Stimulated activated CD8-positive, alpha-beta memory T cell treated with anti-CD3 and anti-CD28 coated beads, Interleukin-7, amount 100 ng/mL, for 4 hours (primary cell): ENCODE results near the gene RET.

Experiments
- DNase-seq, 2 donors: peaks; one replicate each; pipeline ENCODE4 v3.0.0-alpha.2; 2020; ENCODE audit warnings: low read depth in 2 of 2

The RET gene

DNA sequence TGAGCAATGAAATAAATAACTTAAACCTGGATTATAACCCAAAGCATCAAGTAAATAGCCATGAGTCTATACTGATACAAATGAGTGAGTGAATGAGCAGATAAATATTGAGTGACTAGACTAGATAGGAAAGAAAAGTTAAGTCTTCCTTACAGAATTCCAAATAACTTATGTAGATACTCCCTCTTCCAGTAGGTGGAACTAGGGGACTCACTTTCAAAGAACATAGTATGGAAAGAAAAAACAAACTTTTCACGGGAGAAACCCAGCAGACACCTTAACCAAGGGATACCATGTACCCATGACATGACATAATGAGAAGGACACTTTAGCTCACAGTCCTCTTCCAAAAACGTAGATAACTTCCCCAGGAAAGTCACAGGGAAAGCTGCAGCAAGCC is 93.6 kb downstream of the RET start:
- no peak for DNase-seq

DNA sequence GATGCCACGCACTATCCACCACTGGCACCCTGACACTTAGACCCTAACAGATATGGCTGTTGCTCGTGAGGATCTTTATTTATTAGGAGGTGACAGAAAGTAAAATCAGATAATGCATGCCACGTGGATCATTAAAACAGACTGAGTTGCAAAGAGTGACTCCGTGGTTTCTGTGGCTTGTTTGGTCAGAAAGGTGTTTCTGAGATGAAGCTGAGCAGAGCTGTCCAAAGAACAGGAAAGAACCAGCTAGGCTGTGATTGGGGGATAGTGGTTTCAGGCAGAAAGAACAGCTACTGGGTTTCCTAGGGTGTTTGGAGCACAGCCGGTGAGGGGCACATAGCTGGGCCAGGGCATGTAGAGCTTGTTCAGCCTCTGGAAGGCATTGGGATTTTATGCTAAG is 95.8 kb downstream of the RET start:
- DNase-seq = no peak

DNA sequence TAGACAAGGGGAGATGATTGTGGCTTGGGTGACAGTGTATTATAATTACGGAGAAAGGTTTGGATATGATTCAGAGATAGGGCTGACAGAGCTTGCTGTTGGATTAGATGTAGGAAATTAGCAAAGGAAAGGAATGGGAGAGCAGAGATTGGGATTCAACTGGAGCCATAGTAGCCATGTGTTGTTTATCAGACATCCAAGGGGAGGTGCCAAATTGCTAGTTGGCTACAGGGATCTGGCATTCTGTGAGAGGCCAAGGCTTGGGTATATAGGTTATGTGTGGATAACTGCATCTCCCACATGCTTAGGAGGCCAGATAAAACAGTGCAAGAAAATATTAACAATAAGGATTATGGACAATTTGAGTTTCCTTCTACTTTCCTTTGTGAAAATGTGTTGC is 96.3 kb downstream of the RET start:
- no peak for DNase-seq

DNA sequence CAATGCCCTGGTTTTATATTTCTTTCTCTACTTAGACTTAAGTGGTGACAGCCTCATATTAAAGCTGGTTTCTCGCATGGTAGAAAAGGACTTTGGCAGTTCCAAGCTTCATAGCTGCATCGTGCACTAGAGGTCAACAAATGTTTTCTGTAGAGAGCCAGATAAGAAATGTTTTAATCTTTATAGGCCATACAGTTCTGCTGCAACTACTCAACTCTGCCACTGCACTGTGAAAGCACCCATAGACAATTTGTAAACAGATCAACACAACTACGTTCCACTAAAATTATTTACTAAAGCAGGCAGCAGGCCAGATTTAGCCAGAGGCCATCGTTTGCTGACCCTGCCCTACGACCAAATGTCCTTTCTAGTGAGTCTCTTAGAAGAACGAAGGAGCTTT is 98.1 kb downstream of the RET start:
- no peak for DNase-seq

DNA sequence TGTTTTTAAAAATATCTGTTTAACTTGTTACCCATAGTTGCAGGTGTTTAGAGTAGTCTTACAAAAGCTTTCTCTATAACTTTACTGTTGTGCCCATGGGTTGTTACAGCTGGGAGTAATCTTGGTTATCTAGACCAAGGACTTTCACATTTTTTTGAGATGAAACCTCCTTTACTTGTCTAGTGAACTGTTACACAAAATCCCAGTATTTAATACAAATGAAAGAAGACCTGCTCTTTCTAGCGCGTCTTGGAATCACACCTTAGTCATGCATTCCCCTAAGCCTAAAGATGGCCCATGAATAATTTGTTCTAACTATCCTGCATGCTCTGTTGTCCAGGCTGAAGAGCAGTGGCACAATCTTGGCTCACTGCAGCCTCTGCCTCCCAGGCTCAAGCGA is 99.4 kb downstream of the RET start:
- no peak for DNase-seq

DNA sequence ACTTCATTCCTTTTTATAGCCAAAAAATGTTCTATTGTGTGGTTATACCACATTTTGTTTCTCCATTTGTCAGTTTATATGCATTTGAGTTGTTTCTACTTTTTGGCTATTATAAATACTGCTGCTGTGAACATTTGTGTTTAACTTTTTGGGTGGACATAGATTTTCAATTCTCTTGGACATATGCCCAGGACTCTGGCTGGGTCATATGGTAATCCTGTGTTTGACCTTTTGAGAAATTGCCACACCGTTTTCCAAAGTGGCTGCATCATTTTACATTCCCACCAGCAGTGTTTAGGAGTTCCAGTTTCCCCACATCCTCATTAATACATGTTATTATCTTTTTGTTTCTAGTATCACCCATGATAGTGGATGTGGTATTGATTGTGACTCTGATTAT is 100.7 kb downstream of the RET start:
- no peak for DNase-seq
